Measurements from ENCODE around the gene TRABD2B.

TRABD2B gene

GRCh38 chr1:47712596-47713299, 284.4 kb downstream of the TRABD2B start:
- no peak for DNase-seq

- DNase-seq, result no peak
Observed at GRCh38 chr1:47711848-47712492, 285.2 kb downstream of the TRABD2B start.

- DNase-seq, result no peak
Observed at GRCh38 chr1:47711184-47711847, 285.9 kb downstream of the TRABD2B start.

Data from activated CD4-positive, alpha-beta T cell treated with anti-CD3 and anti-CD28 coated beads for 48 hours (primary cell).